Measurements from ENCODE around the gene PIAS1. TPM values are rescaled to one million over a fixed set of nuclear protein-coding genes. Genes with fewer than 3 reads are reported as not detected.

PIAS1 gene
- 9.0 and 9.3 TPM in 2 replicates for total RNA-seq

GRCh38 chr15:68053701-68054627 is at the start of gene PIAS1:
Gene PIAS1 (plus strand): TSS chr15:68054315. CDS start chr15:68054327, 12 bp downstream.

DNA sequence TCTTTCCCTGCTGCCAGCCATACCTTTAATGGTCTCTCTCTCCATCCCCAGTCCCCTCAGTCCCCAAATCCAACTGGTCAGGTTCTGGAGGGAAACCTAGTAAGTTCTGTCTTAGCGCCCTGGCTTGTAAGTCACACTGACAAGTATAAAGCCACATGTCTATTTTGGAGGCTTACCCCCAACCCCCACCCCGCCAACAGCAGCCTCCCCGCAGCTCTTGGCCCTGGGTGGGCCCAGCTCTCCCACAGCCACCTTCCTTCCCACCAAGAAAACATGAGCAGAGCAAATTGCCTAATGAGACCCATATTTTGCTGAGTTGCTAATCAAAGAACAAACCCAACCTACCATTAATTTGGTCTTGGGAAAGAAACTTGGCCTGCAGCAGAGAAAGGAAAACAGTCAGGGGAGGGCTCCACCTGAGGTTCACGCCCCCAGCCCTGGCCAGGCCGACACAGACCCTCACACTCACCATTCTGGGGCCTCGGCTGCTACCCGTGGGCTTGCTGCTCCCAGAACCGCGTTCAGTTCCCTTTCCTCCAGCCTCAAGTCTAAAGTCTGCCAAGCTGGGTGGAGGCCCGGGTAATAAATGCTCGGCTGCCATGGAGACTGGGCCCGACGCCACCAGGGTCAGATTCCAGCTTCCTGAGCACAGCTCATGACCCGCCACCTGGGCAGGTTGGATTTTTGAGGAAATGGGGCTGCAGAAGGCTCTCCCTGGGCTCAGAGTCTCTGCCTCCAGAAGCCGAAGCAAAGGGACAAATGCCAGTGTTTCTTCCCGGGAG is 150.9 kb downstream of the PIAS1 start, which contains the start of gene CALML4:
TSS of gene CALML4 (minus strand) at position 557 of the 782 bp plus-strand sequence. CDS start at position 472, 85 bp downstream.

GRCh38 chr15:68229386-68230156 is 175.5 kb downstream of the PIAS1 start, which contains the start of gene CLN6:
Gene CLN6 (minus strand): TSS chr15:68229728. CDS start chr15:68229584, 144 bp downstream.

Other genes with a start within 250 kb of the PIAS1 start
- gene SKOR1, start 228.8 kb upstream of the PIAS1 start, total RNA-seq, result 0.08 TPM in 1 of 2 replicates, not detected in the other
- not detected in 2 replicates for gene RNU6-1, start 214.3 kb upstream of the PIAS1 start, total RNA-seq
- 2.1 and 2.9 TPM in 2 replicates for gene CALML4, start 151.0 kb downstream of the PIAS1 start, total RNA-seq
- 13.4 and 33.8 TPM in 2 replicates for gene CLN6, start 175.4 kb downstream of the PIAS1 start, total RNA-seq
- 27.1 and 40.2 TPM in 2 replicates for gene FEM1B, start 223.4 kb downstream of the PIAS1 start, total RNA-seq

Data from hair follicular keratinocyte (primary cell).